Endothelial cell of umbilical vein (primary cell): Measurements from ENCODE around the gene CCDC86. TPM values are rescaled to one million over a fixed set of nuclear protein-coding genes. Genes with fewer than 3 reads are reported as not detected.
A peak's percentile ranks its signal among the peaks of the same experiment; 100 is the strongest.

Experiments used
- BruUV-seq: library from RNA; stranded (reverse); fragments of 400-500 nt; replicated peaks from 2 replicates; lab custom pipeline; 2021; lab: Mats Ljungman, UMichigan
- CTCF ChIA-PET: fragments of 300-600, 350-600 bp; sonication (Branson Sonifier 250); formaldehyde crosslinking; loops from one replicate; lab custom pipeline; 2021; ENCODE audit warnings: antibody characterized with exemption, inconsistent platforms; lab: Charles Lee
- POLR2A ChIA-PET: fragments of 300-600, 350-600 bp; sonication (Branson Sonifier 250); formaldehyde crosslinking; loops from one replicate; lab custom pipeline; 2021; ENCODE audit warnings: antibody characterized with exemption, inconsistent platforms; lab: Charles Lee
- DNase-seq: peaks from one replicate; pipeline ENCODE4 v3.0.0-alpha.2; 2011; ENCODE audit warnings: low read depth, low spot score
- FAIRE-seq: peaks from 2 replicates; lab custom pipeline; 2011; peaks lifted over from hg19 to GRCh38; lab: Jason Lieb, UNC
- H2AFZ ChIP-seq: 2 replicates; pipeline ENCODE4 v1.6.0; 2012; ENCODE audit warnings: low read depth, low read length, control low read depth, inconsistent platforms
- H3K27ac ChIP-seq: 2 replicates; pipeline ENCODE4 v1.5.1; 2011; ENCODE audit warnings: low read depth, mild to moderate bottlenecking, control low read depth, low read length, moderate library complexity; ENCODE audit not compliant: insufficient read depth
- H3K27me3 ChIP-seq, 2 experiments: 2 replicates each; pipeline versions ENCODE4 v1.6.0 to v1.6.1; 2011; ENCODE audit warnings: low read length in 2 of 2, mixed read lengths in 1 of 2; ENCODE audit not compliant: control insufficient read depth in 2 of 2, insufficient read depth in 2 of 2
- H3K36me3 ChIP-seq, 2 experiments: 2 replicates in 1 of 2; 3 replicates in 1 of 2; pipeline ENCODE4 v1.5.1; 2011; ENCODE audit warnings: low read length in 2 of 2, mild to moderate bottlenecking in 1 of 2, moderate library complexity in 1 of 2; ENCODE audit not compliant: control insufficient read depth in 2 of 2, insufficient read depth in 2 of 2; ENCODE audit errors: extremely low read depth in 1 of 2
- H3K4me1 ChIP-seq: 3 replicates; pipeline ENCODE4 v1.5.1; 2011; ENCODE audit warnings: mild to moderate bottlenecking, low read length; ENCODE audit not compliant: control insufficient read depth, insufficient read depth; ENCODE audit errors: extremely low read depth
- H3K4me2 ChIP-seq: 2 replicates; pipeline ENCODE4 v1.6.1; 2011; ENCODE audit warnings: low read length, control low read depth, mixed read lengths; ENCODE audit not compliant: insufficient read depth
- H3K4me3 ChIP-seq, 3 experiments: fragments of 200-600 bp in 1 of 3; sonication (generic), shearing (Covaris generic) in 1 of 3; replicated peaks in 1 of 3; 2 replicates each; pipeline ENCODE4 v1.5.1; 2011 to 2016; ENCODE audit warnings: control low read depth in 3 of 3, low read length in 3 of 3, mild to moderate bottlenecking in 2 of 3, inconsistent platforms in 1 of 3, low read depth in 1 of 3, moderate library complexity in 1 of 3; ENCODE audit not compliant: insufficient read depth in 1 of 3
- H3K79me2 ChIP-seq: 2 replicates; pipeline ENCODE4 v1.6.0; 2012; ENCODE audit warnings: low read length, inconsistent platforms; ENCODE audit not compliant: control insufficient read depth, insufficient read depth
- H3K9ac ChIP-seq: replicated peaks from 2 replicates; pipeline ENCODE3; 2011; ENCODE audit warnings: low read length, control low read depth; ENCODE audit not compliant: insufficient read depth; ENCODE audit errors: extremely low read depth
- H3K9me1 ChIP-seq: replicated peaks from 3 replicates; pipeline ENCODE4 v1.6.0; 2011; ENCODE audit warnings: mild to moderate bottlenecking, low read length; ENCODE audit not compliant: control insufficient read depth, insufficient read depth; ENCODE audit errors: extremely low read depth
- H3K9me3 ChIP-seq: replicated peaks from 2 replicates; pipeline ENCODE4 v1.5.1; 2012; ENCODE audit warnings: low read length, inconsistent platforms; ENCODE audit not compliant: control insufficient read depth, insufficient read depth
- H4K20me1 ChIP-seq: replicated peaks from 2 replicates; pipeline ENCODE3; 2011; ENCODE audit warnings: mild to moderate bottlenecking, low read length; ENCODE audit not compliant: control insufficient read depth, insufficient read depth; ENCODE audit errors: extremely low read depth
- FOS ChIP-seq: IDR thresholded peaks from 2 replicates; pipeline ENCODE4 v1.6.1; 2011; ENCODE audit warnings: mild to moderate bottlenecking, low read length, moderate library complexity, borderline replicate concordance; ENCODE audit not compliant: insufficient read depth
- POLR2AphosphoS5 ChIP-seq: IDR thresholded peaks from 2 replicates; pipeline ENCODE4 v1.6.1; 2012; ENCODE audit warnings: low read depth, mild to moderate bottlenecking, control low read depth, low read length, moderate library complexity; ENCODE audit not compliant: insufficient read depth
- dilution Hi-C: fragments of 300-500 bp; cut with MboI; formaldehyde crosslinking; loops from one replicate; pipeline ENCODE4 v1.15.0; 2019; ENCODE audit warnings: low sequenced_read_pairs; ENCODE audit not compliant: extremely low pct_ligation_motif_present
- intact Hi-C: fragments of 100-400 bp; cut with micrococcal nuclease; formaldehyde crosslinking; loops from one replicate; pipeline ENCODE4 v1.10.0; 2022
- polyA plus RNA-seq, 4 experiments: library from polyadenylated mRNA; depleted of rRNA in 3 of 4; stranded (reverse) in 3 of 4; unstranded in 1 of 4; fragments of >200 nt; gene quantifications; 2 replicates each; pipeline versions ENCODE4 v1.2.1 to v1.2.3, GENCODE V29; 2011 to 2012; ENCODE audit warnings: missing spikeins in 1 of 4
- total RNA-seq: library from RNA; stranded (reverse); gene quantifications from 2 replicates; pipeline ENCODE4 v1.2.3, GENCODE V29; 2021

CCDC86 gene
- total and polyA plus RNA-seq, 2 donors (not counting 3 experiments of a cell fraction or from before 2014, with no cell fraction given) = 29.8 to 60.8 TPM

DNA sequence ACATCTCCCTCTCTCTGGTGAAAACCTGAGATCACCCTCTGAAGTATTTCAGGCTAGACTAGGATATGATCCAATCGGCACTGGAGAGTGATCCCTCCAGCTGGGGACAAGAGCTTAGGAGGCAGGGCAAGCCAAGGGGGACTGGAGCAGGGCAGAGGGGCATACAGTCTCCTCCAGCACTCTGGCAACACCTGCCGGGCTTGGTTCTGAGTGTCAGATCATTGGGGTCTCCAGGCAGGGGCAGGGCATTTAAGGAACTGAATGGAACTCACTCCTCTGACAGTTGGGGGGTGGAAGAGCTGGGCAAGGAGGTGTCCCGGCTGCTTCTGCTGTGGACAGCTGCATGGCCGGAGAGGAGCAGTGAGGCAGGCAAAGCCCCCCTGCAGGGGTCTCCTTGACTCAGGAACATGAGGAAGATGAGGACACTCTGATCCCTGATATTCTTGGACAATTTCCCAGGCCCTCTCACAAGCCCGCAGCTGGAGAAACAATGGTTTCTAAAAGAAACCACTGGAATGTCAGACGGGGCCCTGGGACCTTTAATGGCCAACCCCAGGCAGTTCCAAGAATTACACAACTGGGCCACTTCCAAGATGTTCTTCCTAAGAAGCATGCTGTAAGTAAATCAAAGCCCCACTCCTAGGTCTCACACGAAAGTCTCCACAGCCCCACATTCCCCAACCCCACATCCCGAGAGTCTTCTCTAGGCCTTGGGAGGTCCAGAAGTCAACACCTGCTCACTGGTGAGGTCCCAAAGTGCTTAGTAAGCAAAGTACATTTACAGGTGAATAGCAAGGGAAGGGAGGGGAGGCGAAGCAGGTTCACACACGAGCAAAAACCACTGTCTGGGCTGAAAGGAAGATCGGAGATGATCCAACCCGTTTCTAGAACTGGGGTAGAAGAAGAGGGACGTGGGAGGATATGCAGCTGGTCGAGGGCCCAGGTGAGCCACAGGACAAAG lies 1.2 kb upstream of the CCDC86 start:
- FAIRE-seq (peak; percentile 85), DNase-seq (peak; percentile 67)
- H3K9me1 ChIP-seq = no peaks in the 10 kb centered on the region
- H4K20me1 ChIP-seq = no peaks in the 10 kb centered on the region
- H3K27ac ChIP-seq = peak overlapping the region; percentile 65
- H3K9me3 ChIP-seq = no peaks in the 10 kb centered on the region
- no peak overlapping the region for H3K4me3 ChIP-seq
- dilution Hi-C loops = no loop called here
- H3K4me1 ChIP-seq = peaks cover 42% of the 10 kb centered on the region
- H3K9ac ChIP-seq = no peak overlapping the region
- peaks cover 38% of the 10 kb centered on the region for H3K79me2 ChIP-seq
- H3K4me2 ChIP-seq = peak overlapping the region; percentile 50
- H3K36me3 ChIP-seq = no peaks in the 10 kb centered on the region
- TF ChIP-seq POLR2AphosphoS5 = peak; percentile 48
- no peak for TF ChIP-seq FOS
- H2AFZ ChIP-seq = peak overlapping the region; percentile 62
- no peaks in the 10 kb centered on the region for H3K27me3 ChIP-seq
- BruUV-seq = no TSS peak
- intact Hi-C loops = no loop called here
- ChIA-PET CTCF (interaction anchor here (0.8 to 5.0 kb wide), 6 partner anchors 9 to 65 kb away, joined by 3 to 34 read pairs (median 9); partner anchors contain the start of gene PTGDR2), POLR2A (interaction anchor here (0.7 kb wide), 1 partner anchor 63 kb away, joined by 4 read pairs; no protein-coding TSS in a partner anchor)
